ENCODE measurements around the gene TAT. TPM values are rescaled to one million over a fixed set of nuclear protein-coding genes. Genes with fewer than 3 reads are reported as not detected.

Gene TAT
- polyA plus RNA-seq, 1 of the 3 experiments (the other 2 are of a cell fraction) = not detected

- Histone ChIP-seq H3K4me1 (ENCODE audit: control insufficient read depth in 1 of 2, insufficient read depth in 2 of 2, low read depth in 1 of 2, low read length in 1 of 2) (no peaks in the 10 kb centered on the region), H3K4me2 (no peak overlapping the region), H3K4me3 (ENCODE audit: low read depth in 2 of 2, low read length in 1 of 2) (no peak overlapping the region), H3K79me2 (ENCODE audit: insufficient read depth) (no peaks in the 10 kb centered on the region), H3K36me3 (replicated peaks in 1 of 2; ENCODE audit: control insufficient read depth in 1 of 2, insufficient read depth in 2 of 2, low read length in 1 of 2) (no peaks in the 10 kb centered on the region), H3K27me3 (ENCODE audit: insufficient read depth) (no peaks in the 10 kb centered on the region; the same call in 1 of the 2 replicates), H3F3A (replicated peaks; ENCODE audit: insufficient read depth) (no peaks in the 10 kb centered on the region), H3K27ac (ENCODE audit: low read depth in 2 of 2, low read length in 1 of 2) (no peak overlapping the region), H3K9me2 (no peaks in the 10 kb centered on the region), H3K9me3 (no peaks in the 10 kb centered on the region; the same call in 1 of the 2 replicates), H2AFZ (ENCODE audit: low read depth) (no peak overlapping the region), H4K20me1 (ENCODE audit: insufficient read depth) (no peaks in the 10 kb centered on the region), H3K9ac (no peak overlapping the region)
- POLR2A ChIA-PET = no interaction called here
- TF ChIP-seq RXRA (IDR thresholded peaks at IDR 0.05; ENCODE audit: borderline replicate concordance, low read depth) = no peak
- TF ChIP-seq MXI1 (IDR thresholded peaks at IDR 0.05; ENCODE audit: low read depth, low read length) = no peak
- no peak for TF ChIP-seq JUND (IDR thresholded peaks at IDR 0.05)
- no peak for TF ChIP-seq USF1 (IDR thresholded peaks at IDR 0.05; ENCODE audit: borderline replicate concordance, low read depth)
- TF ChIP-seq YY1 (IDR thresholded peaks at IDR 0.05; ENCODE audit: low read depth) = no peak
- no peak for TF ChIP-seq ELF1 (IDR thresholded peaks at IDR 0.05)
- TF ChIP-seq RCOR1 (IDR thresholded peaks at IDR 0.05; ENCODE audit: low read length) = no peak
- no peak for TF ChIP-seq ZBTB33 (IDR thresholded peaks at IDR 0.05; ENCODE audit: borderline replicate concordance, low read depth)
- no peak for TF ChIP-seq CTCF (IDR thresholded peaks at IDR 0.05)
- no peak for TF ChIP-seq REST (IDR thresholded peaks at IDR 0.05; ENCODE audit: low read depth, low read length)
- TF ChIP-seq FOXJ3 (CRISPR knock-in tag; IDR thresholded peaks at IDR 0.05) = no peak
- TF ChIP-seq EP300 (IDR thresholded peaks at IDR 0.05; ENCODE audit: borderline replicate concordance in 1 of 2, low read depth in 1 of 2, low read length in 1 of 2) = no peak
- no peak for TF ChIP-seq GABPA (IDR thresholded peaks at IDR 0.05; ENCODE audit: low read depth)
- TF ChIP-seq IRF3 (IDR thresholded peaks at IDR 0.05; ENCODE audit: low read depth, low read length) = no peak
- no peak for TF ChIP-seq MAX (IDR thresholded peaks at IDR 0.05; ENCODE audit: low read depth)
- TF ChIP-seq PBX3 (IDR thresholded peaks at IDR 0.05) = no peak
- no peak for TF ChIP-seq SIN3A (IDR thresholded peaks at IDR 0.05; ENCODE audit: borderline replicate concordance, low read depth, low read length)
- no peak for TF ChIP-seq CHD2 (IDR thresholded peaks at IDR 0.05; ENCODE audit: low read length, partially characterized antibody)
- TF ChIP-seq EZH2phosphoT487 (IDR thresholded peaks at IDR 0.05; ENCODE audit: borderline replicate concordance, low read depth) = no peak
- no peak for TF ChIP-seq POLR2AphosphoS5 (IDR thresholded peaks at IDR 0.05; ENCODE audit: low read depth, low read length)
- WGBS (ENCODE audit: low lambda C conversion rate) = 9% methylated on average over 6 of the region's 6 CpGs
- CTCF ChIA-PET = interaction anchor here (1.0 to 1.3 kb wide), 3 partner anchors 12 to 58 kb away, joined by 3 to 4 read pairs (median 4); no protein-coding TSS in a partner anchor
- DNase-seq = no peak
These were observed 24.0 kb downstream of the TAT start for GRCh38 chr16:71552698-71553503.
